Progenitor cell of endocrine pancreas (in vitro differentiated cells): Measurements from ENCODE around the gene KRT222. TPM values are rescaled to one million over a fixed set of nuclear protein-coding genes. Genes with fewer than 3 reads are reported as not detected.

ENCODE experiments used
- DNase-seq: peaks from one replicate; pipeline ENCODE4 v3.0.0; 2021; ENCODE audit warnings: low spot score; ENCODE audit not compliant: unreplicated experiment
- H3K27ac Mint-ChIP-seq: 2 replicates; pipeline ENCODE4 v1.8.0; 2021; ENCODE audit warnings: mild to moderate bottlenecking, moderate library complexity, mixed read lengths
- H3K27me3 Mint-ChIP-seq: 2 replicates; pipeline ENCODE4 v1.8.0; 2021; ENCODE audit warnings: mixed read lengths
- H3K36me3 Mint-ChIP-seq: 2 replicates; pipeline ENCODE4 v1.8.0; 2022; ENCODE audit warnings: mixed read lengths; ENCODE audit not compliant: insufficient read depth
- H3K4me1 Mint-ChIP-seq: 2 replicates; pipeline ENCODE4 v1.8.0; 2021; ENCODE audit warnings: low read depth, mixed read lengths
- H3K4me3 Mint-ChIP-seq: 2 replicates; pipeline ENCODE4 v1.8.0; 2021; ENCODE audit warnings: low read depth, mild to moderate bottlenecking, moderate library complexity, mixed read lengths
- H3K9me3 Mint-ChIP-seq: 2 replicates; pipeline ENCODE4 v1.8.0; 2021; ENCODE audit warnings: low read depth, mixed read lengths
- total RNA-seq: library from RNA; stranded (reverse); gene quantifications from 2 replicates; pipeline ENCODE4 v1.2.1, GENCODE V29; 2021
- TF ChIP-seq, protein P1 (sequence below): fragments of 200-600 bp; sonication (generic); IDR thresholded peaks from one replicate; pipeline ENCODE4 v1.5.0; 2021; ENCODE audit warnings: antibody characterized with exemption, mild to moderate bottlenecking; ENCODE audit not compliant: unreplicated experiment

The KRT222 gene
- total RNA-seq, 1 donor from 2014 or later, result 0.36 TPM

DNA sequence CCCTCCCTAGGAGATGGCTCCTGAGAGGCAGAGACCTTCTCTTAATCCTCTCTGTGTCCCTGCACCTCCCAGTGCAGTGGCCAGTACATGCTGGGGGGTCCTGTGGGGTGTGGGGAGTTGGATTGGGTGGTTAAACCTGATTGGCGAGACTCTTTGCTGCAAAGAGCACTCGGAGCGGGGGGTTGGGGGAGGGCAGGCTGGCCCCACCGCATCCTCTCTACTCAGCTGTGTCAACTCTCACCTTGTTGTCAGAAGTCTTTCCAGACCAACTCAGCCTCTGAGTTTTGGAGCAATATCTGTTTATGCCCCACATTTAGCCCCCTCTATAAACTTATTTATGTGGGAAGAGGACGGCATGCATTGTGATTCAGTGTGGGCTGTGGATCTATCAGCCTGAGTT, 57.3 kb downstream of the KRT222 start:
- no peak overlapping the region for H3K4me3 Mint-ChIP-seq
- DNase-seq, result no peak
- TF ChIP-seq, protein P1, sequence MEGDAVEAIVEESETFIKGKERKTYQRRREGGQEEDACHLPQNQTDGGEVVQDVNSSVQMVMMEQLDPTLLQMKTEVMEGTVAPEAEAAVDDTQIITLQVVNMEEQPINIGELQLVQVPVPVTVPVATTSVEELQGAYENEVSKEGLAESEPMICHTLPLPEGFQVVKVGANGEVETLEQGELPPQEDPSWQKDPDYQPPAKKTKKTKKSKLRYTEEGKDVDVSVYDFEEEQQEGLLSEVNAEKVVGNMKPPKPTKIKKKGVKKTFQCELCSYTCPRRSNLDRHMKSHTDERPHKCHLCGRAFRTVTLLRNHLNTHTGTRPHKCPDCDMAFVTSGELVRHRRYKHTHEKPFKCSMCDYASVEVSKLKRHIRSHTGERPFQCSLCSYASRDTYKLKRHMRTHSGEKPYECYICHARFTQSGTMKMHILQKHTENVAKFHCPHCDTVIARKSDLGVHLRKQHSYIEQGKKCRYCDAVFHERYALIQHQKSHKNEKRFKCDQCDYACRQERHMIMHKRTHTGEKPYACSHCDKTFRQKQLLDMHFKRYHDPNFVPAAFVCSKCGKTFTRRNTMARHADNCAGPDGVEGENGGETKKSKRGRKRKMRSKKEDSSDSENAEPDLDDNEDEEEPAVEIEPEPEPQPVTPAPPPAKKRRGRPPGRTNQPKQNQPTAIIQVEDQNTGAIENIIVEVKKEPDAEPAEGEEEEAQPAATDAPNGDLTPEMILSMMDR, result no peak
- H3K27ac Mint-ChIP-seq, result no peak overlapping the region
- H3K9me3 Mint-ChIP-seq, result no peaks in the 10 kb centered on the region
- H3K4me1 Mint-ChIP-seq, result peaks cover 5% of the 10 kb centered on the region
- peaks cover 9% of the 10 kb centered on the region for H3K27me3 Mint-ChIP-seq
- H3K36me3 Mint-ChIP-seq, result no peaks in the 10 kb centered on the region

DNA sequence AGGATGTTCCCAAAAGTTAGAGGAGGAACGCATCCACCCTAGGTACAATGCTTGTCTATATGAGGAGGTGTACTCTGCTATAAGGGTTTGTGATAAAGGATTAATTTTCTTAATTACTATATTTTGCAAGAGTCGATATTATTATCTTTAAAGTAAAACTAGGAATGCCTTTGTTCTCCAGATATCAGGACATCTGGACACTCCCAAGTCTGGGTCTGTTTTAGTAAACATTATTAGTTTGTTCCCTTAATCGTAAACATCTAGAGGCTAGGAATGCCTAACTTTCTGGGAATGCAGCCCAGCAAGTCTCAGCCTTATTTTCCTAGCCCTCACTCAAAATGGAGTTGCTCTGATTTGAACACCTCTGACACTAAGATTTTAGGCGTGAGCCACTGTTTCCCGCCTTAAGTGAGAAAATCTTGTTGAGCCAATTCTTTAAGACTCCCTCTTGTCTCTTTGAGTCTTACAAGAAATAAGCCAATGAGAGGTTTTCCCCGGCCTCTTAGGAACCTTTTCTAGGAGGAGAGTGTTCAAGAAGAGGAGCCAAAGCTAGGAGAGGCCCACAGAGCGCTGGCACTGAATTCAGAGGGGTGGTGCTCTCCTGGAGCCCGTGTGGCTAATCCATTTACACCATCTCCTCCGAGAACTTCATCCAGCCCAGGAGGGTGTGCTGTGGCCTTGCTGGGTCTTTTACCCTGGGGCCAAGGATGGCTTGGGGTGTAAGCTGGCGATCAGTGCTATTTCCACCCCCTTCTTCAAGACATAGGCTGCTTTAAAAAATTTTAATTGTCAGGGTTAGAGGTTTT, 58.2 kb downstream of the KRT222 start:
- H3K9me3 Mint-ChIP-seq, result no peaks in the 10 kb centered on the region
- H3K4me1 Mint-ChIP-seq, result peaks cover 5% of the 10 kb centered on the region
- H3K36me3 Mint-ChIP-seq, result no peaks in the 10 kb centered on the region
- H3K27me3 Mint-ChIP-seq, result peaks cover 6% of the 10 kb centered on the region
- H3K4me3 Mint-ChIP-seq, result no peak overlapping the region
- no peak overlapping the region for H3K27ac Mint-ChIP-seq
- DNase-seq, result no peak
- TF ChIP-seq, protein P1, result no peak

DNA sequence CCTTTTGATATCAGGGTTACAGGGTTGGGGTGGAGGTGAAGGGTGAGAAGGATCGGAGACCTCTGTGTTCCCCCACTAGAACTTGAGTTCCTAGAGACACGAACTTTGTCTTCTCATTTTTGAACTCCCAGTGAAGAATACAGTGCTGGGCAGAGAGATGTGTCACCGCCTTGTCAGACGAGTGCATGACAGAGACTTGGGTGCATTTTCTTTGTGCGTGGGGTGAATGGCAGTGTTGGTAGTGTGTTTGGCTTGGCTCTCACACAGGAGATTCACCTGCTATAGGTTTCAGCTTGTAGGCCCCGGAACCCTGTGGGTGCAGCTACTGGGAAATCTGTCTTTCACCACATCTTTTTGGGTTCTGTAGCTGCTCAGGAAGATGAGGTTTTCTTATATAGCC, 59.7 kb downstream of the KRT222 start:
- Mint-ChIP-seq H3K4me3 (no peak overlapping the region), H3K27me3 (peaks cover 3% of the 10 kb centered on the region), H3K9me3 (no peaks in the 10 kb centered on the region), H3K4me1 (peaks cover 5% of the 10 kb centered on the region), H3K27ac (no peak overlapping the region), H3K36me3 (no peaks in the 10 kb centered on the region)
- no peak for DNase-seq
- TF ChIP-seq, protein P1, result no peak

Other genes with a start within 250 kb of the KRT222 start
- gene TOP2A, start 247.3 kb downstream of the KRT222 start, total RNA-seq, result 111 and 114 TPM in 2 replicates
- gene IGFBP4, start 221.7 kb downstream of the KRT222 start, total RNA-seq, result 3.6 and 4.3 TPM in 2 replicates
- gene TNS4, start 163.6 kb downstream of the KRT222 start, total RNA-seq, result not detected in 2 replicates
- not detected in 2 replicates for gene CCR7, start 99.7 kb downstream of the KRT222 start, total RNA-seq
- gene SMARCE1, start 17.4 kb downstream of the KRT222 start, total RNA-seq, result 190 and 195 TPM in 2 replicates
- not detected in 2 replicates for gene KRT24, start 38.6 kb upstream of the KRT222 start, total RNA-seq
- gene KRT25, start 90.2 kb upstream of the KRT222 start, total RNA-seq, result not detected in 2 replicates
- not detected in 2 replicates for gene KRT26, start 107.0 kb upstream of the KRT222 start, total RNA-seq
- gene KRT27, start 117.4 kb upstream of the KRT222 start, total RNA-seq, result not detected in 2 replicates
- not detected in 2 replicates for gene KRT28, start 134.8 kb upstream of the KRT222 start, total RNA-seq
- 33.1 and 37.5 TPM in 2 replicates for gene KRT10, start 157.4 kb upstream of the KRT222 start, total RNA-seq
- gene KRT12, start 202.0 kb upstream of the KRT222 start, total RNA-seq, result not detected in 2 replicates
- not detected in 2 replicates for gene KRT20, start 220.1 kb upstream of the KRT222 start, total RNA-seq